HG03196 (cell line): Measurements from ENCODE around the gene MYL6.
"Not testable (repeated sequence)": the region's sequence is repeated elsewhere in the genome, so short reads cannot be mapped to it uniquely, and the experiment has no call there.

Source experiments
- ATAC-seq: cut with Tn5 transposase; IDR thresholded peaks from one replicate; pipeline ENCODE4 v1.9.1; 2021; ENCODE audit not compliant: unreplicated experiment

The MYL6 gene

DNA sequence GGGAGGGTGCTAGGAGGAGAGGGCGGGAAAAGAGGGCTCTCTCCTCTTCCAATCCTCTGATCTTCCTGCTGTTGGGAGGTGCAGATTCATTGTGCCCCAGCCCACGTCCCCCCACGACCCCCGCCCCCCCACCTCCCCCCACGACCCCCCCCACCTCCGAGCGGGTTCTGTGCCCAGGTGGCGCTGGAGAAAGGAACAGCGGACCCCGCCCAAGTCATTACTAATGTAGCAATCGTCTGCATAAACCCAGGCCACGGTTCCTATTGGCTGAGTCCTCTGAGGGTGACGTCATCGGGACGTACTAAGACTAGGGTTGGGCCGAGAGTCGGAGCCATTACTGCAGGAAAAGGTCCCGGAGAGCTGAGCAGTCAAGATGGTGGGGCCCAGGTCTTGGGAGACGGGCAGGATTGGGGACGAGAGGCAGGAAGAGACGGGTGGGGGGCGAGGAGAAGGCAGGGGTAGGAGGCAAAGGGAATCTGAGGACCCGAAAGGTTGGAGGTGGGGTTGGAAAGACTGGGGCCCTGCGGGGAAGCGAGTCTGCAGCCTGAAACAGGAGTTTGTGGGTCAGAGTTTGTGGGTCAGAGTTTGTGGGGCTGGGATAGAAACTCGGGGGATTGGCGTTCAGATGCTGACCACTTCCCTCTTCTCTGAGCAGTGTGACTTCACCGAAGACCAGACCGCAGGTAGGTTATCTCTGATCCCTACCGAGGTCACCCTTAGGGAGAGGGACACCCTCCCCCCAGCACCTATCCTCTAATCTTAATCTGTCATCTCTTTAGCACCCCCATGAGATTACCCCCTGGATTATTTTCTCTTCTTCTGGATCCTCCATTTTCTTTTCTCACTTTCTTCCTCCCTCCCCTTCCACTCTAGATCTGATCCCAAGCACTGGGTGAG lies at the start of gene MYL6:
Gene MYL6 (plus strand): TSS at position 331 of the 897 bp plus-strand sequence. CDS start 43 bp downstream, at position 374.
- ATAC-seq, result peak; percentile 67

DNA sequence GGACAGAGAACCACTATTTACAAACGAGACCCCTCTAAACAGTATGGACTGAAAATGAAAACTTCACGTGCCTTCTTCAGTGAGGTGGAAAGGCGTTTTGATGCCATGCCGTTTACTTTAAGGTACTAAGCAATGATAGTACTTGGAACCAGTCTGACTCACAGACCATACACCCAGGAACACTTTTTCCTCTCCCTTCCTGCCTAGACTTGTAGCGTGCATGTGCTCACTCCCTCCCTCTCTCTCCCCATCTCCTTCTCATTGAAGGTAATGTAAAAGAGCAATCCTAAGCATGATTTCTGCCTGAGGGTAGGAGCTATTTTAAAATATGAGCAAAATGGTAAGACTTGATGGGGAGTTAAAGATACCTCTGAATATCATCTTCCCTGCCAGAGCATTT lies 47.6 kb upstream of the MYL6 start:
- ATAC-seq, result no peak

DNA sequence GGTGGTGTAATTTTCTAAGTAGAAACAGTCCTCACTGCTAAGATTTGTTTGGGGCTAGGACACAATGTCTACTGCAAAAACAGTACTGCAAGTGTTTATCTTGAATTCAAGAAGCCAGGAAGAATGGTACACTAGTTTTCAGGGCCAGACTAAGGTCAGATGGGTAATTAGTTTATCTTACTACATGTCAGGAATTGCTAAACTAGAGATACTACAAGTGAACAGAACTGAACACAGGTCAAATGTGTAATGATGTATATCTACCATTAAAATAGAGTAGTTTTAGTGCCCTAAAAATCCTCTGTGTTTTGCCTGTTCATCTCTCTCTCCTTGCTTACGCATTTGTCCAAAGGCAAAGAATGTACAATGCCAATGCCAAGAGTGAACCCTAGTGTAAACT lies 44.1 kb upstream of the MYL6 start:
- no peak for ATAC-seq

DNA sequence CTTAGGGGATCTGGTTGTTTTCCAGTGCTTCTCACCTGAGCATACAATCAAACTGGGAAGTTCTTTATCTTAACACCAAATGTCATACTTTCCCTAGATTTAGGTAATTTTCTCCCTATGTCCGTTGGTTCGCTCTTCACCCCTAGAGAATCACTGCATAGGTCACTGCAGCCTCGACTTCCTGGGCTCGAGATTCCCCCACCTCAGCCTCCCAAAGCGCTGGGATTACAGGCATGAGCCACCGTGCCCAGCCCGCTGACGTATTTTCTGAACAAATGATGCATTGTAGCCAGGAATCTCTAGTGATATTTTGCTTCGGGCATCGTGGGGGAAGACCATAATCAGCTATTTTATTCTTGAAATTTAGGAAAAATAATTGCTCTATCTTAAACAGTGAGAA lies 42.8 kb upstream of the MYL6 start:
- ATAC-seq, result no peak

DNA sequence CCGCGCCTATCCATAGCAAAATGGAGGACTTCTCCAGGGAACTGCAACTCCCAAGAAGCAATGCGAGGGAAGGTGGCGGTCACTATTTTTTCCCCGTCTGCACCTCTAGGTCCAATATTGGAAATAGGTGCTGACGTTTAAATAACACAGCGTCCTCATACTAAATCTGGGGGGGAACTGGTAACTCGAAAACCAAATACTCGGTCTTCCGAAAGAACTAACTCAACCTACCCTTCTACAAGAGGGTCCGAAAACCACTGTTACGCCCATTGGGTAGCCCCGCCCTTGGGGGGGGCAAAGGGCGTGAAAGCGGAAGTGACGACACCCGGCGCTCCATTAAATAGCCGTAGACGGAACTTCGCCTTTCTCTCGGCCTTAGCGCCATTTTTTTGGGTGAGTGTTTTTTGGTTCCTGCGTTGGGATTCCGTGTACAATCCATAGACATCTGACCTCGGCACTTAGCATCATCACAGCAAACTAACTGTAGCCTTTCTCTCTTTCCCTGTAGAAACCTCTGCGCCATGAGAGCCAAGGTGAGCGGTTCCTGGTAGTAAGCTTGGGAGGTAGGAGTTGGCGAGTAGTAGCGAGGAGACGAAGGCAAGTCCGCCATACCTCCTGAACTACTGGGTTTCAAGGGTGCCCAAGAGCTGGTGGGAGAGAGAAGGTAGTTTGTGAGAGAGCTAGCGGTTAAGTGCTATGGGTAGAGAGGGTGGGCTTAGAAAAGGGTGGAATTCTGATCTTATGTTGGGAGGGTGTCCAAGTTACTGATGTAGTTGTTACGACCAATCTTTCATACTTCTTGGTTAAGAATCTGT lies 41.7 kb upstream of the MYL6 start, which contains the start of gene RPL41:
Gene RPL41 (plus strand): TSS at position 367 of the 815 bp plus-strand sequence.
- peak; percentile 40 for ATAC-seq

DNA sequence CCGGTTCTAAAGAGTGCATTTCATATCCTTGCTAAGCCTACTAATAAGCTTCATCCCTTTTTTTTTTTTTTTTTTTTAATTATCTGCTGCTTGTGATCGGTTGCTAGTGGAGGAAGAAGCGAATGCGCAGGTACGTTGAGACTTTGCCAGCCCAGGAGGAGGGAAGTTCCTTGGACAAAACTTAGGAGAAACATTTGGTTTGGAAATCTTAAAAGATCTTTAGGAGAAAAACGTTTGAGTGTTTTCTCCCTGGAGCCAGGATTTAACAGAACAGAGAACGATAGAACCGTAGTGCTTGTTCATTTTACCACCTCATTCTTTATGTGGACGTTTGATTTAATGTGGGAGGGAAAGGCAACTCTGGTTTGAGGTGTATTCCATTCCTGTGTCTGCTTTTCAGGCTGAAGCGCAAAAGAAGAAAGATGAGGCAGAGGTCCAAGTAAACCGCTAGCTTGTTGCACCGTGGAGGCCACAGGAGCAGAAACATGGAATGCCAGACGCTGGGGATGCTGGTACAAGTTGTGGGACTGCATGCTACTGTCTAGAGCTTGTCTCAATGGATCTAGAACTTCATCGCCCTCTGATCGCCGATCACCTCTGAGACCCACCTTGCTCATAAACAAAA lies 41.0 kb upstream of the MYL6 start:
- not testable (repeated sequence) for ATAC-seq

DNA sequence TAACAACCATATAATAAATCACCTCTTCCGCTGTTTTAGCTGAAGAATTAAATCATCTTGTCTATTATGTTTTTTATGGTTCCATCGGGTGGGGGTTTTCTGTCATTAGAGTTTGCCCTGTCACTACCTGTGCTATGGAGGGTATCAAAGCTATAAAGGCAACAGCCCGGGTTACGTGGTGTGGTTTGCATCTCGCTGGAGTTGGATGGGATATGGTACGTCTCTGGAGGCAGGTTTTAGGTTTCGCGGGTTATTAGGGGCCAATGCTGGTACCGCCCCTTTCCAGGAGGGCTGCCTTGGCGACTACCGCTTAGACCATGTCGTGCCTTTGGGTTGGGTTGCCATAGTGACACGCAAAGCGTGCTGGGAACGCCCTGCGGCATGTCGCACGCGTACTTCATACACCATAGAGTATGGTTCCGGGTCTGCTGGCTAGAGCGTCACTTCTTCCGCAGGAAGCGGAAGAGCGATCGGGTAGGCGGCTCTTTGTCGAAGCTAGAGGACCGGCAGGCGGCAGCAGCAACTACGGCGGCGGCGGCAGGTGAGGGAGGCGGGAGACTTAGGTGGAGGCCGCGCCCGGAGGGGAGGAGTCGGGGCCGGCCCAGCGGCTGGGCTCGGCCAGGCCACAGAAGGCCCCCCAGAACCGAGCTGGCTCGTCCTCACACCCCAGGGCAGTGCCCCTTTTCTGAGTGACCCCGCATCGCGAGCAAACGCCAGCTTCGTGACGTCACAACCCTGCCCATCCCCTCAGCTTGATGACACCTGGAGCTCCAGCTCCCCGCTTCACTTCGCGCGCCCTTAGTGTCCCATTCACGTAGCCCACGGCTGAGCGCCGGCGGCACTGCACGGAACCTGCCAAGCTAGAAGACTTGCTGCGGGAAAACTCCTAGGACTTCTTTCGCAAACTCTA lies 40.1 kb upstream of the MYL6 start, which contains the start of gene ZC3H10:
Gene ZC3H10 (plus strand): TSS at position 489 of the 910 bp plus-strand sequence. CDS start 2,297 bp downstream, outside the sequence.
- ATAC-seq, result peak; percentile 83

DNA sequence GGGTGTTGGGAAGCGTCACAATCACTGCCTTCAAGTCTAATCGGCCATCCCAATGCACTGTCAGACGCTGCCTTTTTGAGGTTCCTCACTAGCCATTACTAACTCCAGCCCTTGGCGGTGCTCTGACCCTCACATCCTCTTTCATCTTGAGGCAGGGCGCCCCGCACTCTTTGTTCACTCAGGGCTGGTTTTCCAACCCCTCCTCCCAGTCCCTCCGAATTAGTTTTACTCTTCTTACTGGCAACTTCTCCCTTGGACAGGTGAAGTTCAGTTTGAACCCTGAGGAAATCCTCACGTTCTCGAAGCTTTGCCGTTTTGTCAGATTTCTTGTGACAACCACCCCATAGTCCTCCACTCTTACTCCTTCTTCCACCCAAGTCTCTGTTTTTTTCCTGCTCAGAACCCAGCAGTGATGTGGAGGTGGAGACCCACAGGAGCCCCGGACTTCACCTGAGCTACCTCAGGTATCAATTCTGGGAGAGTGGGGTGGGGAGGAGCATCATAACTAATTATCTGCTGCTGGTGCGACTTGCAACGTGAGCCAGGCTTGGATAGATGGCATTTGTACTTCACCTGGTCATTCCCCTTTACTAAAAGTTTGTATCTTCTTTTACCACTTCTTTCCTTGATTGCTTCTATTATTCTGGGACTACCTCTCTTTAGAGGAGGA lies 39.3 kb upstream of the MYL6 start:
- peak; percentile 5 for ATAC-seq

DNA sequence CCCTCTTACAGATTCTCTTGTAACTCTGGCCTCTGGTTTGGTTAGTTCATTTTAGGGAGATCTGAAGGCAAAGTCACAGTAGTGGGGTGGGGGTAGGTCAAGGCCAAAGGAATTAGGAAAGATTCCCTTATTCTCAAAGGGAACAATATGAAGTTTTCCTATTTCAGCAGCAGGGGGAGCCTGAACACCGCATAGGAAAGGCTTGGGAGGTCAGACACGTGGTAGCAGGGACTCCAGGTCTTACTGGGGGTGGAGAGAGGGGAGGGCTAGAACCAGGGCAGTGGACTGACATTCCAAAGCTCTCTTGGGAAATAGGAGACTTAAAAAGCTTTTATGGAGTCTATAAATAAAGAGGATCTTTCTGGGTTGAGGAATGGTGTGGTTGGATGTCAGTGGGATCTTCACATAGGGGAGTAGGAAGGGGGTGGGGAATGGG lies 38.8 kb upstream of the MYL6 start:
- ATAC-seq, result no peak

DNA sequence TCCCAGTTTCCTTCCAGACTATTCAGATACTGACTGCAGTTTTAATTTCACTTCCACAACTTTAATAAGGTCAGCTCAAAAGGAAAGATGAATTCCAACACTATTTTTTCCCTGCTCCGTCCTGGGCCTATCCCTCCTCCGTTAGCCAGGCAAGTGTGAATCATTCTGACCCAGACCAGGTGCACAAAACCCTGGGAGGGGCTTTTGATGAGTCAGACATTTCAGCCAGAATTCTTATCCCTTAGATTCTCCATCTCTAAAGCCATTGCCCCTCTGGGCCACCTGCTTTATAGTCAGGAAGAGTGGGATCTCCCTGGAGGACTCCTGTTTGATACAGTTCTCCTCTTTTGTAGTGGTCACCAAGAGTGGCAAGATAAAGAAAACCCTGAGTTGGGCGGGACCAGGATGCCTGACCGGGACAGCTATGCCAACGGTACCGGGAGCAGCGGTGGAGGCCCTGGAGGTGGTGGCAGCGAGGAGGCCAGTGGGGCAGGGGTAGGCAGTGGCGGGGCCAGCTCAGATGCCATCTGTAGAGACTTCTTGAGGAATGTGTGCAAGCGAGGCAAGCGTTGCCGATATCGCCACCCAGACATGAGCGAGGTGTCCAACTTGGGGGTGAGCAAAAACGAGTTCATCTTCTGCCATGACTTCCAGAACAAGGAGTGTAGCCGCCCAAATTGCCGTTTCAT lies 37.9 kb upstream of the MYL6 start:
- ATAC-seq, result no peak

DNA sequence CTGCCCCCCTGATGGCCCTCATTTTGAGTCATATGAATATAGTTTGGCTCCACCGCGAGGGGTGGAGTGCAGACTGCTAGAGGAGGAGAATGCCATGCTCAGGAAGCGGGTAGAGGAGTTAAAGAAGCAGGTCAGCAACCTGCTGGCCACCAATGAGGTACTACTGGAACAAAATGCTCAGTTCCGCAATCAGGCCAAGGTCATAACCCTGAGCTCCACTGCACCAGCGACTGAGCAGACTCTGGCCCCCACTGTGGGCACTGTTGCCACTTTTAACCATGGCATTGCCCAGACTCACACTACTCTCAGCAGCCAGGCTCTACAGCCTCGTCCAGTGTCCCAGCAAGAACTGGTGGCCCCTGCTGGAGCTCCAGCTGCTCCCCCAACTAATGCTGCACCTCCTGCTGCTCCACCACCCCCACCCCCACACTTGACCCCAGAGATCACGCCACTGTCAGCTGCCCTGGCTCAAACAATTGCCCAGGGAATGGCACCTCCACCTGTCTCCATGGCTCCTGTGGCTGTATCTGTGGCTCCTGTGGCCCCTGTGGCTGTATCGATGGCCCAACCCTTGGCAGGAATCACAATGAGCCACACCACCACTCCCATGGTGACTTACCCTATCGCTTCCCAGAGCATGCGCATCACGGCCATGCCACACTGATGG lies 36.8 kb upstream of the MYL6 start:
- ATAC-seq, result no peak

DNA sequence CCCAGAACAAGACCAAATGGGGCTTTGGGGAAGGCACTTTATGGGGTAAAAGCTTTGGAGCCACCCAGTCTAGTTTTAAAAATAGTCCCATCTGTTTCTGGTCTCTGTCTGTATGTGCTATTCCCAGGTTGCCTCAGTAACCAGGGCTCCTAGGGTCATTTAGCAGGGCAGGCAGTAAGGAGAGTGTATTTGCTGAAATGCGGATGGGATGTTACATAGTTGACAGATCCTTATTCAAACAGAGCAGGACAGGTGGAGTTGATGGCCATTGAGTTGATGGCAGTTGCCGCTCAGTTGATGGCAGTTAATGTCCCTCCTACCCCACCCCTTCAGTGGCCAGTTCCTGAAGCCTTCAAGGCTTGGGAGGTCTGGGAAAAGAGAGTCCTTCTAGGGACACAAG lies 35.5 kb upstream of the MYL6 start:
- no peak for ATAC-seq

DNA sequence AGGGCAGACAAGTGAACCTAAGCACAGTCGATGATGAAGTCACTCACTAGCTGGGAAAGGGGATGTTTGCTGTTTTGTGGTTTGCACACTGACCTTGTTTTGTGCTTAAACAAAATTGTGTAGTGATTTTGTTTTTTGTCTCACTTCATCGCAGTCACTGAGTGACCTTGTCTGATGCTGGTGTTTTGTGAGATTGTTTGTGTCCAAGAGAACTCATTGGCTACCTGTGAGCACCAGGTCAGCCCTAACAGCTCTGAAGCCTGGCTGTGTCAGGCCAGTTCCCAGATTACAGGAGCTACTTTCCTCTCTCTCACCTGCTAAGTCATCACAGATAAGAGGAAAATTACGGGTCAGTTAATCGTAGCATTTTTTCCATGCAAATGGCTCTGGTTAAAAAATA lies 34.0 kb upstream of the MYL6 start:
- no peak for ATAC-seq

DNA sequence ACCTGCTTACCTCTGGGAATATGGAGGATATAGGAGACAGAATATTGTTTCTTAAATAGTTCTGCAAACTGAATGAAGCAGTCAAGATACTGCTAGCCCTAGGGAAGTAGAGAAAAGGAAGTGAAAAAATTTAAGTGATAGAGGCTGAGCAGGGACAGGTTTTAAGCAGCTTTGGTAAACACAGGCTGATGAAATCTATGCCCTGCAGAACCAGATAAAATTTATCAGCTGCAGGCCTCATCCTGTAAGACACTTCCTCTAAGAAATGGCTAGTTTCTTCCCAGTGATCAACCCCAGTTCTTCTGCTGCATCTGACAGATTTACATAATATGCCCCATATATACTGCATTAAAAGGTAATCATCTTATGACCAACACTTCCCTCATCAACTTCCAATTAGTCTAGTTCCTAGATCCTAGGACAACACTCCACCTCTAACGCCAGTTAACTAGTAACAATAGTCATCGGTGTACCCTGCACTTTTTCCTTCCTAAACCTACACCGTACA lies 31.4 kb upstream of the MYL6 start:
- no peak for ATAC-seq

DNA sequence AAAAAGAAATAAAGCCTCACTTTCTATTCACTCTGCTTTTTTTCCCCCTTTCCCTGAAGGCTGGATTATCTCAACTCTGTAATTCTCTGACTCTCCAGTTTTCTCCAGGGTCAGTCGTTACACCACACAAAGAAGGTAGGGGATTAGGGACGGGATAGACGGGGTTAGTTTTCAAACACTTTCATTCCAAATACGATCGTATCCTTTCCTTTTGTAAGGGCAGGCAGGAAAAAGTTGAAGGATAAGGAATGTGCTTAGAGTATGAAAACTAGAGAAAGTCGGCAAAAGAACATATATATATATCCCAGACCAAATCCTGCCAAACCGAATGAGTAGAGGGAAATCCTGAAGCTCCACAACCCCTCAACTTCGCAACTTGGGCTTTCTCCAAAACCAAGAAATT lies 30.7 kb upstream of the MYL6 start:
- ATAC-seq, result no peak

DNA sequence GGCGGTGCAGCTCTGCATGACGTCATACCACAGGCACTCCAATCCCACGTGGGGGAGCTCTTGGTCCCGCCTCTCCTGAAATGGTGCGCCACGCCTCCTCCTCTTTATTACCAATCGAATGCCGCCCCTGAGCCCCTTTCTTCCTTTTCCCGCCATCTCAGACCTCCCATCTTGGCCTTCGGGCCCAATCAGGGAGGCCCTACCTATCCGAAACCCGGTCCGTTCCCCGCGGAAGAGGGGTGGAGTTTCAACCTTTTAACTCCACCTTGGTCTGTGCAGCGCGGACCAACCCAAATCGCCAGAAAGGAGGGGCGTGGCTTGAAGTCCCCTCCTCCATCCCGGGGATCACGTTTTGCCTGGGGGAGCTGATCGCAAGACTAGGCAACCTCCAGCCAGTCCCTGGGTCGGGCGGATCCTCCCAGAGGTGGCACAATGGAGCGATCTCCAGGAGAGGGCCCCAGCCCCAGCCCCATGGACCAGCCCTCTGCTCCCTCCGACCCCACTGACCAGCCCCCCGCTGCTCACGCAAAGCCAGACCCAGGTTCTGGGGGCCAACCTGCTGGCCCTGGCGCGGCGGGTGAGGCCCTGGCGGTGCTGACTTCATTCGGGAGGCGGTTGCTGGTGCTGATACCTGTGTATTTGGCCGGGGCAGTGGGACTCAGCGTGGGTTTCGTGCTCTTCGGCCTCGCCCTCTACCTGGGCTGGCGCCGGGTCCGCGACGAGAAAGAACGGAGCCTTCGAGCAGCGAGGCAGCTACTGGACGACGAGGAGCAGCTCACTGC lies 30.1 kb upstream of the MYL6 start, which contains the start of gene ESYT1:
Gene ESYT1 (plus strand): TSS at position 380 of the 782 bp plus-strand sequence. CDS start 53 bp downstream, at position 433.
- peak; percentile 88 for ATAC-seq

DNA sequence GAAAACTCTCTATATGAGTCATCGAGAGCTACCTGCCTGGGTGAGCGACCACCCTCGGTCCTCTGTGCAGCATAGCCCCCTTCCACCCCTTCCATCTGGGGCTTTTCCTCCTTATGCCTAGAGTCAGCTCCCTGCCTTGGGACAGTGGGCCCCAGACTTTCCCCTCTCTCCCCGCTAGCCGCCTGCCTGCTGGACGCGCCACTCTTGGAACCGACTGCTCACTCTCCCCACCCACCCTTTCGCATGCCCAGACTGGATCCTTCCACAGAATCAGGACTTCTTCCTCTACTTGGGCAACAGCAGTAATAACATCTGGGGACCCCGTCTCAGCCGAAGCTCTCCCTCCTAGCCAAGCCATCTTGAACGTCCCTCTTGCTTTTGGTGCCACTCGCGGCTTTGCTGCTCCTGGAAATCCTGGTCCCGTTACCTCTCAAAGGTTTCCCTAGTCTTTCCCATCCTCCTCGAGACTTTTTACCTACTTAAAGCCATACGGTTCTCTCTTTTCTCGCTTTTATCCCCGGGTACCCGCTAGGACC lies 29.4 kb upstream of the MYL6 start:
- no peak for ATAC-seq
